ENCODE measurements around the gene TRAF3.
"Not testable (repeated sequence)": the region's sequence is repeated elsewhere in the genome, so short reads cannot be mapped to it uniquely, and the experiment has no call there.

Gene TRAF3

DNA sequence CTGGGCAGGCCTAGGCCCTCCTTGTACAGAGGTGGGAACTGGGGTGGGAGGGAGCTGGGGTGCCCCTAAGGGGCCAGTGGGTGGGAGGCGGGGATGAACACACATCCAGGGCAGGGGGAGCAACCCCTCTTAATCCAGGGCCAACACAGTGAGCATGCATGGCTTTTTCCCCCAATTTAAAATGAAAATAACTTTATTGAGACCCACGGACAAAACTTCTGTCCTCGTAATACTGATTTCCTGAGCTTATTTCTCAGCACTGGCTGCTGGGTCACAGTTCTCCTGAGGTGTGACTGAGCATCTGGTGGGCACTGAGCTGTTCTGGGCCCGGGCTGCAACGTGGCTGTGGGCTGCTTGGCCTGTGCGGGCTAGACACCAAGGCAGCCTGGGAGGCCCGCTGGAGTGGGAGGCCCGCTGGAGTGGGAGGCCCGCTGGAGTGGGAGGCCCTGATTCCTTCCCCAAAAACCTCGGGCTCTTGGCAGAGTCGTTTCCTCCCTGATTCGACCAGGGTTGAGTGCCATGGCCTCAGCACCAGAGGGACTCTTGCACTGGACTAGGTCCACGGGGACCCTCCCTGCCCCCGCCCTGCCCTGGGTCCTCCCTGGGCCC lies 24.9 kb upstream of the TRAF3 start:
- DNase-seq (ENCODE audit: low read depth, low spot score) = no peak

DNA sequence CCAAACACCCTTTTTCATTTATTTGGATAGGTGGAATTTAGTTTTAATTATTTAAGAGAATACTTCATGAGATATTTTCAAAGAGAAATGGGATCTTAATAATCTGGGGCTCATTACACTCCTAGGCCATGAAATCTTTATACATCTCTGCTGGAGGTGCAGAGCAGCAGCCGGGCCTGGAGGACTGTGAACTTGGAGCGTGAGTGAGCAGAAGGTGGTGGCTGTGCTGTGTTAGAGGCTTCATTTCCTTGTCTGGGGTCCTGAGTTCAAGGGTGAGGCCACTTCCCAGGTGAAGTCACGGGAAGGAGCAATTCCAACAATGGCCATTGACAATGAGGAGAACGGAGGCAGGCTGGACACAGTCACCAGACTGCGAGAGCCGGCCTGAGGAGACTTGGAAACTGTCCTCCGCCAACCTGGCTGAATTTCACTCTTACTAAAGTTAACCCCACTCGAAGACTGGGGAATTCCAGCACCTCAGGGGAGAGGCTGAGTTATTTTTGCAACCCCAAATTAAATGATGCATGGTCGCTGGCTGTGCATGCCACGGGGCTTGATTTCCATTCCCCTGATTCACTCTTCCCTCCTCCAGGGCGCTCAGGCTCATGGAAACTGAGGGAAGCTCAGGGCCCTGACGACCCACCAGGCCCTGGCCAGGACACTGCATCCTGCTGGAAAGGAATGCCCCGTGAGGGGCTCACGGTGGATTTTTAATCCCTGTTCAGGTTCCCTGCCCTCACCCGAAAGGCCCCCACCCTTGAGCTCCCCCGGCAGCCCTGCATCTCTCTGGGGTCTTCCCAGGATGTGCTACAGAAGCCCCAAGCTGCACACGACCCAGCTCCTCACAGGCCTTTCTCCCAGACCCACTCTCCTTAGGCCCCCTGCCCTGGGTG lies 22.6 kb upstream of the TRAF3 start:
- no peak for DNase-seq (ENCODE audit: low read depth, low spot score)

DNA sequence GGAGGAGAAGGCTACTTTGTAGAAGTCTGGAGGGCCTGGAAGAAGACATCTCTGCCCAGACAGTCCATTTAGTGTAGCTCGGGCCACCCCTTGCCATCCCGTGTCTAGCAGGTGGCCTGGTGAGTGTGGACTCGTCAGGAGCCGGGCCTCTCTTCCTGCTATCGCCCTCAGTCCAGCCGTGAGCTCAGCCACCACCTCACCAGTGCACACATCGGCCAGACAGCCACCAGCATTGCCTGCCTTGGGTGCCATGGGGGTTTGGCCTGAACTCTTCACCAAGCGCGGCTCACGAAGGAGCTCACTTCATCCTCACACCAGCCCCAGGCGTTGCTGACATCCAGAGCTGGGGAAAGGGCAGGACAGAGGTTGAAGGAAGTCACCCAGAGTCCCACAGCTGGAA lies 19.6 kb upstream of the TRAF3 start:
- DNase-seq (ENCODE audit: low read depth, low spot score) = no peak

DNA sequence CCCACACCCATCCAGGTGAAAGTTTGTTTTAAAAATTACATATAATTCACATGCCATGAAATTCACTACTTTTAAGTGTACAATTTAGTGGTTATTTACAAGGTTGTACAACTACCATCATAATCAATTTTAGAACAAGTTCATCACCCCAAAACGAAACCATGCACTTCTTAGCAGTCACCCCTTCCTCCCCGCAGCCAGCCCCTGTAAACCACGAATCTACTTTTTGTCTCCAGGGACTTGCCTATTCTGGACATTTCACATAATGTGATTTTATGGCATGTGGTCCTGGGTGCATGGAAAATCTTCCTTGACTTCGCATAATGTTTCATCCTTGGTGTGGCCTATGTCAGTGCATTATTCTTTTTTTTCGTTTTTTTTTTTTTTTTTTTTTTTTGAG lies 19.2 kb upstream of the TRAF3 start:
- DNase-seq (ENCODE audit: low read depth, low spot score) = no peak

DNA sequence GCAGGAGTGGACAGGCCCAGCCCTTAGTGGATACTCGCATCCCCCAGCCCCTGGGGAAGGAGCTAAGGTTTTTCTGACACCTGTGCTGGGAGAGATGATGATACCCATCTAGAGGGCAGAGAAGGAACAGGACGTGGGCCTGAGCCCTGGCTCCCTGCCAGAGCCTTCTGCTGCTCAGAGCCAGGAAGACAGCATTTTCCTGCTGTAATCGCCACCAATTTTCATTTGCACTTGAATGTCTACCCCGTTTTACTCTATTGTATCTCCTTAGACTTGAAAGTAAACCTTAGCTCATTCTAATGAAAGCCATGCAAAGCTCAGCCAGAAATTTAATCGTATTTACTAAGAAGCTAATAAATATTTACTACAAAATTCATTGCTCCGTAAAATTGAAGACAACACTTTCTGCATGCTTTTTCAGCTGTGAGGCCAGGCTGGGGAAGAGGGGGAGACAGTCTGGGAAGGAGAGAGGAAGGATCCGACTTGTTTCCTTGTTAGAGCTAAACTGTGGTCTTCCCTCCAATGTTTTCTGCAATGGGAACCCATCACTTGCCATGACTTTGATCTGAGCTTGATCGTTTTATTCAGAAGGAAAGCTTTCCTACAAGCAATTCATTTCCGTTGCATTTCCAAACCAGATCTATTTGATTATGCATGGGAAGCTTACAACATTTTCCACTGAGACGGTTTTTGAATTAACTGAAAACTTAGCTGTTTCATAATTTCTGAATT lies 17.6 kb upstream of the TRAF3 start:
- no peak for DNase-seq (ENCODE audit: low read depth, low spot score)

DNA sequence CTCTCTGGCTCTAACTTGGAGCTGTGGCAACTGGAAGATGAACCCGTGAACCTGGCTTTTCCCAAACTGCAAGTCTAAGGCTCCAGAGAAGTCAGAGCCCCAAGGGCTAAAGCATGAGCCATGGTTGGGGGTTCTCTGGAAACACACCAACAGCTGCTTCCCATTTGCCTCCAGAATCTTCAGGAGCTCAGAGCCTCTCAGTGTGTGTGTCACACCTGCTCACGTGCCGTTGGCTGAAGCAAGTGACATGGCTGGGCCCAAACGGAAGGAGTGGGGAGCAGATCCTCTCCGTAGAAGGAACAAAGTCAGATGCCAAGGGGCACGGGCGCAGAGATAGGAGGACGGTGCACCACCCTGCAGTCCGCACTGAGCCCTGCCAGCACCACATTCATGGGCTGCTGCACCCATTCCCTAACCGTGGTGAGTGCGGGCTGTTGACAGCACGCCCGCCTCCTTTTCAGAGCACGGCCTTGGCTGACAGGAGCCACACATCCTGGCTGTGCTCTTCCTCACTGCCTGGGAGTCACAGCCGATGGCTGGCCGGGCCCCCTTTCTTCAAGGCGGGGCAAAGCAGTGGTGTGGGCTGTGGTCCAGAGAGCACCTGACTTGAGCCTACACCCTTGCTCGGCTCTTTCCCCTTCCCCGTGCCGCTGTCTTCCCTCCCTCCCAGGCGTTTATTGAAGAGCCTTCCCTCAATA lies 16.6 kb upstream of the TRAF3 start:
- no peak for DNase-seq (ENCODE audit: low read depth, low spot score)

DNA sequence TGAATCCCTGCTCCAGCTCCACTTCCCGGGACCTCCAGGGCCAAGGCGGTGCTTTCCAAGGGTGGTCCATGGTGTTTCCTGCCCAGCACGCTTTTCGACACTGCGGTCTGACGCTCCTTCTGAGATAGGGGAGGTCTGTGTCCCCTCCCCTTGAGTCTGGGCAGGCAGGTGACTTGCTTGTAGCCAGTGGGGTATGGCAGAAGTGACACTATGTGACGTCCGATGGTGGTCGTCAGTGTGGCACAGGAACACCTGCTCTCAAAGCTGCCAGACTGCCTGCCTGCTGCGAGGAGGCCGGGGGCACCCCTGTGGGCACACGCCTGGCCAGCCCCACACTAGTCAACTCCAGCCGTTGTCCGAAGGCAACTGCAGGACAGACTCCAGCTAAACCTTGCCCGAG lies 16.0 kb upstream of the TRAF3 start:
- no peak for DNase-seq (ENCODE audit: low read depth, low spot score)

DNA sequence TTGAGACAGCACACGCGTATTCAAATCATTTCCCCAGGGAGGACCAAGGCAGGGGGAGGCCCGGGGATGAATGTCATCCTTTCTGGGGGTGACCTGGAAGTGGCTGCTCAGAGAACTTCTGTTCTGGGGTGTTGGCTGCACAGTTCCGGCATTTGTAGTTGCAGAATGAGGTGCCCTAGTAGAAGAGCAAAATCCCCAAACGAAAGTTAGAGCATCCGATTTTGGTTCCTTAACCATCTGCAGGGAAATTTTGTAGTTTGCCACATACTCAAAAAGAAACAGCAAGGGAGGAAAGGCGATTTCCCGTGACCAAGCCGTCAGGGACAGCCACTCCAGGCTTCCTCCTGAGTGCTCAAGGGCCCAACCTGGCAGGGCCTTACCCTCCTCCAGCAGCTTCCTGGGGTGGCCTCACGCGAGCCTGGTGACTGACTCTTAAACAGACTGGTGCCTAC lies 13.0 kb upstream of the TRAF3 start:
- no peak for DNase-seq (ENCODE audit: low read depth, low spot score)

DNA sequence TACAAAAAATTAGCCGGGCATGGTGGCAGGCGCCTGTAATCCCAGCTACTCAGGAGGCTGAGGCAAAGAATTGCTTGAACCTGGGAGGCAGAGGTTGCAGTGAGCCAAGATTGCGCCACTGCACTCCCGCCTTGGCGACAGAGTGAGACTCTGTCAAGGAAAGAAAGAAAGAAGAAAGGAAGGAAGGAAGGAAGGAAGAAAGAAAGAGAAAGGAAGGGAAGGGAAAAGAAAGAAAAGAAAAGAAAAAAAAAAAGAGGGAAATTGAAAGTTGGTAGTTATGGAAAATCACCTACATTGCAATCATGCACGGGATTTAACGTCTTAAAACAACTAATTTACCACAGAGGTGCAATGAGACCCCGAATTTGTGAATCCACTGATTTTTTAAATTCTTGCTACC lies 11.5 kb upstream of the TRAF3 start:
- not testable (repeated sequence) for DNase-seq (ENCODE audit: low read depth, low spot score)

DNA sequence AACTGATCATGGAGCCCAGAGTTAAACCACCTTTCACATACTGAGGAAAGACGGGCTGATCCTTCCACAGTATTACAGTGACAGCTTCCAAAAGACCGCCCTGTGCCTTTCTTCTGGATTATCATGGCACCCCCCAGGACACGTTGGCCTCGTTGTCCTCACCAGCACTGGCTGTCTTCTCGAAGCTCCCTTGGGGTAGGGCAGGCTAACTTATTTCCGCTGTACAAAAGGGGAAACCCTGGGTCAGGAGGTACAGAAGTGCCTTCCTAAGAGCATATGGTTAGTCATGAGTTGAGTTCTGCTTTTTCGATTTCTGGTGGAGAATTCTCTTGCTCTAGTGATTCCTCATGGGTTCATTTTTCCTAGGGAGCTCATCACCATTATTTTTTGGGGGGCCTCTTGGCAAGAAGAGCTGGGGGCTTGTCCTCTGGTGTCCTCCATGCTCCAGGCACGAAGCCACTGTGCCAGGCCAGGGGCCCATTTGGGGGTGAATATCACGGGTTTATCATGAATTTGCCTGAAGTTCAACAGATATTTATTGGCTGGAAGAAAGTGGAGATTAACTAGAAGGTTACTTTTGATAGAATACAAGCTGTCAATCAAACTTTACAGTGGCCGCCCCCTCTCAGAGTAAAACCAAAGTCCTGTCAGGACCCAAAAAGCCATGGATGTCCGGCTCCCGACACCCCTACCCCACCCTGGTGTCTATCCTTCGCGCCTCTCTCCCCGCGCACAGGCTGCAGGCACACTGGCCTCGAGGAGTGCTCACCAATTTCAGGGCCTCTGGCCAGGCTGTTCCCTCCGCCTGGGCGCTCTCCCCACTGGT lies 8.8 kb upstream of the TRAF3 start:
- DNase-seq (ENCODE audit: low read depth, low spot score) = no peak

DNA sequence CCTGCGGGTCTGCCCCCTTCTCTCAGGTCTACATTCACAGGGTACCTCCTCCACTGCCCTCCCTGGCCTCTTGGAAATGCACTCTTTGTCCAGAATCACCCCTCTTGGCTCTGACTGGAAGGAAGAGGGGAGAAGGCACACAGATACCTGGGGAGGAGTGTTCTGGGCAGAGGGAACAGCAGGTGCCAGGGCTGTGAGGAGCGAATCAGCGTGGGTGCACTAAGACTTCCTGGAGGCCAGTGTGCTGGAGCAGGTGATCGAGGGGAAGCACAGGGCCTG lies 8.3 kb upstream of the TRAF3 start:
- no peak for DNase-seq (ENCODE audit: low read depth, low spot score)

DNA sequence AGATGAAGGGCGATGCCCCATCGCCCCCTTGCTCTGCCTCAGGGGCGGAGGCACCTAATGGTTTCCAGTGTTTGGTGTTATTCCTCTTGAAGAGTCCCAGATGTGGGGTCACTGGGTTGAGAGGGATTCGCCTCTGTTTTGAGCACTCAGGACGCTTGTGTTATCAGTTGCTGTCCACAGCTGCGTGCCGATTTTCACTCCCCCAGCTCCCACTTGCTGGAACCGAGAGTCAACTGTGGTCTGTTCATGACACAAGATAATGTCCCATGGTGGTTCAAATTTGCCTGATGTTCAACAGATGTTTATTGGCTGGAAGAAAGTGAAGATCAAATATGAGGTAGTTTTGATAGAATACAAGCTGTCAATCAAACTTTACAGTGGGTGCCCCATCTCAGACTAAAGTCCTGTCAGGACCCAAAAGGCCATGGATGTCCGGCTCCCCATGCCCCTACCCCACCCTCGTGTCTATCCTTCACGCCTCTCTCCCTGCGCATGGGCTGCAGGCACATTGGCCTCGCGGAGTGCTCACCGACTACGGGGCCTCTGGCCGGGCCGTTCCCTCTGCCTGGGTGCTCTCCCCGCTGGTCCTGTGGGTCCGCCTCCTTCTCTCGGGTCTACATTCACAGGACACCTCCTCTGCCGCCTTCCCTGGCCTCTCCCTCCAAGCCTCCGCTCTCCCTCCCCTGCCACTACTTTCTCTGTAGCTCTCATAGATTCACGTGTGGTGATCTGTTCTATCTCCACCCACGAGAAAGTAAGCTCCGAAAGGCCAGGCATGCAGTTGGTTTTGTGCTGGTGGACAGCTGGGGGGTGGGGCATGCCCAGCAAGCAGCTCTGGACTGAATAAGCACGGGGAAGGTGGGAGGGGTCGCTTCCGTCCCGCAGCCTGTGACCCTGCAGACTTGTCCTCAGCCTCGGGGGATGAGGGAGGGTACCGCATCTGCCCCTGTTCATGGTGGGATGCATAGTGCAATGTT lies 6.8 kb upstream of the TRAF3 start:
- DNase-seq (ENCODE audit: low read depth, low spot score) = no peak

DNA sequence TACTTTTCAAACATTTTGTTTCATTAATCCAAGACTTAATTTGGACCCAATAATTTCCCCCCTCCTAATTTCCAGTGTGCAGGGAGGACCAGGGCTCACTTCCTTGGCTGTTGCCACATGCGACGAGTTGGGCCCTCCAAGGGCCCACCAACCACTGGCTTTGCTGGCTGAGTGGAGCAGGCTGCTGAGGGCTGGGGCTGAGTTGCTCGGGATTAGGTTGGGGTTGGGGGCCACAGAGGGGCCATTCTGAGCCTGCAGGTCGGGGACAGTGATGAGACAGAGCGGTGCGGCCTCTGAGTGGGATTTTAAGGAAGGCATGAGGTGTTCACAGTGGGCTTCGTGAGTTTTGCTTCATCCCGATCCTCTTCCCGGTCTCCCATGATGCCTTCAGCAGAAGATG lies 6.1 kb upstream of the TRAF3 start:
- DNase-seq (ENCODE audit: low read depth, low spot score) = no peak

DNA sequence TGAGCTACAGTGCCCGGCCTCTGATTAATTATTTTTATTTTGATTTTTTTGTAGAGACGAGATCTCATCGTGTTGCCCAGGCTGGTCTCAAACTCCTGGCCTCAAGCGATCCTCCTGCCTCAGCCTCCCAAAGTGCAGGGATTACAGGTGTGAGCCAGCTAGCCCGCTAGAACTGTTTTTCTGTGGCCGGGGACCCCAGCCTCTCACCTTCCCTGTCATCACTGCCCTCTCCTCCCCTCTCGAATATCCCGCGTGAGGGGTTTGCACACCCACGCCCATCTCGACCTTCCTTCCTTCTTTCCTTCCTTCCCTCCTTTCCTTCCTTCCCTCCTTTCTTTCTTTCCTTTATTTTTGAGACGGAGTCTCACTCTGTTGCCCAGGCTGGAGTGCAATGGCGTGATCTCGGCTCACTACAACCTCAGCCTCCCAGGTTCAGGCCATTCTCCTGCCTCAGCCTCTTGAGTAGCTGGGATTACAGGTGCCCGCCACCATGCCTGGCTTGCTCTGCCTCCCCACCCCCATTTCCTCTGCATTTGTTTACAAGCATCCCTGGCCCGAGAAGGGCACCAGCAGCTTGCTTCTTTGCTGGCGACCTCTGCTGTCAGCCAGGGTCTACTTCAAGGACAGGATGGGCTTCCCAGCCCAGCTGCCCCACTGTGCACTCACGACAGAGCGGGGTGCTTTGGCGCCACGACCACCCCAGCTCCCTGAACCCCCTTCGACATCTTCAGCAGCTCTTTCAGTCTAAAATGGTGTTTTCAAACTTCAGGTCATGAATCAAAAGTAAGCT lies 4.3 kb upstream of the TRAF3 start:
- no peak for DNase-seq (ENCODE audit: low read depth, low spot score)

DNA sequence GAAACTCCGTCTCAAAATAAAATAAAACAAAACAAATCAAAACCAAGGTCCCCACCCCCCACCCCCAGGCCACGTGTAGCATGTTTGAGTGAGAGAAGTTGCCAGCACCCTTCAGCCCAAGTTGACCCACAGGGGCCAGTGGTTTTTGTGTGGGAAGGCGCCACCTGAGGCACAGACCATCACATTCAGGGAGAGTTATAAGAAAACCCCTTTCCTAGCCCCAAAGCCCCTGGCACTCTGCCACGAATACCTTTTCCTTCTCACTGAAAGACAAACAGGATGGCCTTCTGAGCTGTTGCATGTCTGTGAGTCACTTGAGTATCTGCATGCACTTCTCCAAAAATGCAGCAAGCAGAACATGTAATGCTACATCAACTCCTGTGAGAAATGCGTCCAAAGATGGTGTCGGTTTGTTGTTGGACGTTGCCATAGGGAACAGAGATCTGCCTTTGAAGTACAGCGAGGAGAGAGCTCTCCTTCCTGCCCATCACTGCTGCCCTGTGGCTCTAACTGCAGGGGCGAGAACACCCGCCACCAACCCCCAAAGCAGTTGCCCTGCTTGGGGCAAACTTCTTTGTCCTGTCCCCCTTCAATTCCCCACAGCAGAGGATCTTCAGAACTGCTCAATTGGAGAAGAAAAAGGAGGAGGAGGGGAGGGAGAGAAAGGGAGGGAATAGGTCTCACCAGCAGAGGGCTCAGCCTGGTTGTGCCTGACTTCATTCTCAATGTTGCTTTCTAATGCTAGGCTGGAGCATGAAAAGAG lies 2.7 kb upstream of the TRAF3 start:
- DNase-seq (ENCODE audit: low read depth, low spot score) = no peak

DNA sequence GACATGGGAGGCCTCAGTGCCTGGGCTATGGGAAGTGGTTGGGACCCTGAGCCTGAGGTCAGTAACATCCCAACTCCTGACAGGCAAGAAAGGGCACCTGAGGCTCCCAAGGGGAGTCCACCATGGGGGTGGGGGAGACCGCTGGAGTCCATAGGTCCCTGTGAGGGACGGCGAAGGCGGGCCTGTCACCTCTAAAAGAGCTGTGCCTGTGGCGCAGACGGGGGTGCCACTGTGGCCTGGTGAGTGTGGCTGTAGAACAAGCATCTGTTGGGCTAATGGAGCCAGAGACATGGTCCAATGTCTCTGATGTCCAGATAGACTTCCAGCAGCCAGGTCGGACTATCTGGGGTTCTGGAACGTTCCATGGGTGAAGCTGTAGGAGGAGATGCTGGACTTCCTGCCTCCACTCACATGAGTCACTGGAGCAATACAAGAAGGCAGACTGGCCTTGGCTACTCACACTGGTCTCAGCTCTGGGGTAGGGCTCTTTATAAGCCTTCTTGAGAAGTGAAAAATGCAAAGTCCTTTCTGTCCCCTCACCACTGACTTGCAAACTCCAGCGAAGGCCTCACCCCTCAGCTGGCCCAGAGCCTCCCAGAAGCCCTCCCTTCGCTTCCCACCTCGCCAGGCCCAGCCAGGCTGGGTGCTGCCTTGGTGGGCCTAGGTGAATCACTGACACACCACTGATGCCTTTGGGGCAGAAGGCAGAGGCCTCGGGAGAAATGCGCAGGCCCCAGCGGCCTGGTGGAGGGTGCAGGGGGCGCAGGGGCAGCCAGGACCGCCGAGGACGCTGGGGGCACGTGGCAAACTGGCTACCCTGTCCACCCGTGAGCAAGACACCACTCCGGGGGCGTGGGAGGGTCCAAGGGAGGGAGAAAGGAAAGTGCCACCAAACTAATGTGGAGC lies 1.1 kb upstream of the TRAF3 start:
- DNase-seq (ENCODE audit: low read depth, low spot score) = no peak

DNA sequence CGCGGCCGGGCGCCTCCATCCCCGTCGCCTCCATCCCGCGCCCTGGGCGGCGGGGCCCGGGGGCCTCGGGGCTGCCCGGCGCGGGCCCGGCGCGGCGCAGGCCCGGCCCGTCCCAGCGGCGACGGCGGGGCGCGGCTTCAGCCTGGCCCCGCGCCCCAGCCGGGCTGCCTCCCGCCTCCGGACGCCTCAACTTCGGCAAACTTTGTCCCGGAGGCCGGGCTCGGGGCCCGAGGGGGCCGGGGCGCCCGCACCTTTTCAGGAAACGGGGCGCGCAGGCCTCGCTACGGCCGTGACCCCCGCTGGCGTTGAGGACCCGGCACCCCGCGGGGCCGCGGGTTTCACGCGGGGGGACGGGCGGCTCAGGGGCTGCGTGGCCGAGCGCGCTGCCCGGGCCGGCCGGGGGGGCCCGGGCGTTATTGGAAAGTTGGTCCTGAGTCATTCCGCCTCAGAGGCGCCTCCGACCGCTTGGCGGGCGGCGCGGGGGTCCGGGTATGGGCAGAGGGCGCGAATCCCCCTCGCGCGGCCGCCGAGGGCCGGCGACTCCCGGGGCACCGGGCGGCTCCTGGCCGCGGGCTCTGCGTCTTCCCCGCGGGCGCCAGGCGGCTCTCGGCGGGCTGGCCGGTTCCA lies 575 bp downstream of the TRAF3 start:
- DNase-seq (ENCODE audit: low read depth, low spot score) = no peak

All from activated CD4-positive, CD25-positive, alpha-beta regulatory T cell treated with anti-CD3 and anti-CD28 coated beads, Interleukin-2, amount 50 U/mL, for 16 hours (primary cell).